Measurements from ENCODE around the gene PVALEF. TPM values are rescaled to one million over a fixed set of nuclear protein-coding genes. Genes with fewer than 3 reads are reported as not detected.

The PVALEF gene
- total and polyA plus RNA-seq, 9 donors = 0.21 to 1.4 (median 0.99) TPM

DNA sequence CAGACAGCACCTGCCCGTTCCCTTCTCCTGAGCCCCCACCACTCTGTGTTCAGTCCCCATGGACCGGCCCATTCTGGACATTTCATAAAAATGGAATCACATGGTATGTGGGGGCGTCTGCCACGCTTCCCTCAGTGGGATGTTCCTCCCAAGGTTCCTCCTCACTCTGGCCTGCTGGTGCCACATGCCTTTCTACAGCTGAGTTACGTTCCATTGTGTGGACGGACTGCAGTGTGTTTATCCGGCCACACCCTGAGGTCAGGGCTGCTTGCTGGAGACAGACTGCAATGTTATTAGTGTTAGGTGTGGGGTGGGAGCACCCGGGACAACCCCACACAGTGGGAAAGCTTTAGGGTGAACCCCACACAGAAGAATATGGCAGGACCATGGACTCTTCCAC lies 6.6 kb downstream of the PVALEF start:
- Histone ChIP-seq H3K9me3 (replicated peaks; ENCODE audit: control insufficient read depth, low read depth, low read length) (peaks cover 6% of the 10 kb centered on the region), H3K36me3 (ENCODE audit: control insufficient read depth, insufficient read depth, low read length) (no peaks in the 10 kb centered on the region), H3K4me1 (ENCODE audit: control insufficient read depth, insufficient read depth, low read length) (peaks cover 37% of the 10 kb centered on the region), H3K27ac (ENCODE audit: low read length) (peak overlapping the region; percentile 35), H3K4me3 (ENCODE audit: low read length) (no peak overlapping the region), H3K27me3 (ENCODE audit: control insufficient read depth, insufficient read depth, low read length) (peaks cover 5% of the 10 kb centered on the region)
- 61% methylated on average over 3 of the region's 8 CpGs for WGBS (ENCODE audit: insufficient coverage)
- DNase-seq = peak; percentile 38

DNA sequence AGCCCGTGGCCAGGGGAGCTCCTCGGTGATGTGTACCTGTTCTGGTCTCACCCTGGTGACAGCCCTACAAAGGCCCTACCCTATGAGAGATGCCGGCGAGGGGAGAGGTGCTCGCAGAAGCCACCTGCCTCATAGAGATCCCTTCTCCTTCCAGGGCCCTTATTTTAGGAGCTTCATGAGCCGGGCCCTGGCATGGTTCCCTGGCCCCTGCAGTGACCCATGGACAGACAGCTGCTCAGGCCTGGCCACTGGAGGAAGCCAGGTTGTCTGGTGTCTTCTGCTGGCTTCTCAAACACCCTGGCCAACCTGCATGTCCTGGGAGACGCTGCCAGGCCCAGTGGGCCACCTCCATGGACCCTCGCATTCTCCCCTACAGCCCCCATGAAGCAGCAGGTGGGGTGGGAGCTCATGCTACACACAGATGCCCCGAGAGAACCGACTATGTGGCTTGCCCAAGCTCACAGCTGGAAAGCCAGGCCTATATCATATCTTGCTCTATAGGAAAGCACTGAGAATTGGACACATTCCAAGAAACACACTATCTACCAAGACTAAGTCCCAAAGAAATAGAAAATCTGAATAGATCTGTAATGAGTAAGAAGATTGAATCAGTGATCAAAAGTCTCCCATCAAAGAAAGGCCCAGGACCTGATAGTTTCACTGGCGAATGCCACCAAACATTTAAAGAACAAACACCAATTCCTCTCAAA lies 7.9 kb downstream of the PVALEF start:
- H3K9me3 ChIP-seq (replicated peaks; ENCODE audit: control insufficient read depth, low read depth, low read length) = peaks cover 6% of the 10 kb centered on the region
- peak; percentile 51 for DNase-seq
- H3K4me1 ChIP-seq (ENCODE audit: control insufficient read depth, insufficient read depth, low read length) = peaks cover 37% of the 10 kb centered on the region
- H3K4me3 ChIP-seq (ENCODE audit: low read length) = no peak overlapping the region
- 83% methylated on average over 1 of the region's 11 CpGs for WGBS (ENCODE audit: insufficient coverage)
- peak overlapping the region; percentile 33 for H3K27ac ChIP-seq (ENCODE audit: low read length)
- no peaks in the 10 kb centered on the region for H3K36me3 ChIP-seq (ENCODE audit: control insufficient read depth, insufficient read depth, low read length)
- peaks cover under 1% of the 10 kb centered on the region for H3K27me3 ChIP-seq (ENCODE audit: control insufficient read depth, insufficient read depth, low read length)

DNA sequence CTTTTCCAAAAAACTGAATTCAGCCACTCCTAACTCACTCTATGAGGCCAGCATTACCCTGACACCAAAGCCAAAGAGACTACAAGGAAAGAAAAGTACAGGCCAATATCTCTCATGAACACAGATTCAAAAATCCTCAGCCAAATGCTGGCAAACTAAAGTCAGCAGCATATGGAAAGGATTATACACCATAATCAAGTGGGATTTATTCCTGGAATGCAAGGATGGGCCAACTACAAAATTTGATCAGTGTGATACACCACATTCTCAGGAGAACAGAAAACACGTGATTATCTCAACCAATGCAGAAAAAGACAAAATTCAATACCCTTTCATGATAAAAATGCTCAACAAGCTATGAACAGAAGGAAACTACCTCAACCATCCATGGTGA lies 8.5 kb downstream of the PVALEF start:
- Histone ChIP-seq H3K4me3 (ENCODE audit: low read length) (no peak overlapping the region), H3K27me3 (ENCODE audit: control insufficient read depth, insufficient read depth, low read length) (no peaks in the 10 kb centered on the region), H3K36me3 (ENCODE audit: control insufficient read depth, insufficient read depth, low read length) (no peaks in the 10 kb centered on the region), H3K27ac (ENCODE audit: low read length) (peak overlapping the region; percentile 56), H3K9me3 (replicated peaks; ENCODE audit: control insufficient read depth, low read depth, low read length) (peaks cover 6% of the 10 kb centered on the region), H3K4me1 (ENCODE audit: control insufficient read depth, insufficient read depth, low read length) (peaks cover 39% of the 10 kb centered on the region)
- DNase-seq = peak; percentile 75
- no CpG with 5 or more reads among the region's 1 CpG for WGBS (ENCODE audit: insufficient coverage)

DNA sequence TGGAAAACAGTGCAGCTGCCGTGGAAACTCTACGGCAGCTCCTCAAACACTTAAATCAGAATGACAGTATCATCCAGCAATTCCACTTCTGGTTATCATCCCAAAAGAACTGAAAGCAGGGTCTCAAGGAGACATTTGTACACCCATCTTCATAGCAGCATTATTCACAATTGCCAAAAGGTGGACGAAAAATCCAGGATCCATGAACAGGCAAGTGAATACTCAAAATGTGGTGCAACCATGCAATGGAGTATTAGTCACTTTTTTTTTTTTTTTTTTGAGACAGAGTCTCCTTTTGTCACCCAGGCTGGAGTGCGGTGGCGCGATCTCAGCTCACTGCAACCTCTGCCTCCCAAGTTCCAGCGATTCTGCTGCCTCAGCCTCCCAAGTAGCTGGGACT lies 11.4 kb downstream of the PVALEF start:
- no peak overlapping the region for H3K27ac ChIP-seq (ENCODE audit: low read length)
- no peak overlapping the region for H3K4me3 ChIP-seq (ENCODE audit: low read length)
- H3K9me3 ChIP-seq (replicated peaks; ENCODE audit: control insufficient read depth, low read depth, low read length) = peaks cover 6% of the 10 kb centered on the region
- H3K27me3 ChIP-seq (ENCODE audit: control insufficient read depth, insufficient read depth, low read length) = no peaks in the 10 kb centered on the region
- WGBS (ENCODE audit: insufficient coverage) = 96% methylated on average over 3 of the region's 7 CpGs
- no peak for DNase-seq
- H3K4me1 ChIP-seq (ENCODE audit: control insufficient read depth, insufficient read depth, low read length) = peaks cover 51% of the 10 kb centered on the region
- H3K36me3 ChIP-seq (ENCODE audit: control insufficient read depth, insufficient read depth, low read length) = no peaks in the 10 kb centered on the region

DNA sequence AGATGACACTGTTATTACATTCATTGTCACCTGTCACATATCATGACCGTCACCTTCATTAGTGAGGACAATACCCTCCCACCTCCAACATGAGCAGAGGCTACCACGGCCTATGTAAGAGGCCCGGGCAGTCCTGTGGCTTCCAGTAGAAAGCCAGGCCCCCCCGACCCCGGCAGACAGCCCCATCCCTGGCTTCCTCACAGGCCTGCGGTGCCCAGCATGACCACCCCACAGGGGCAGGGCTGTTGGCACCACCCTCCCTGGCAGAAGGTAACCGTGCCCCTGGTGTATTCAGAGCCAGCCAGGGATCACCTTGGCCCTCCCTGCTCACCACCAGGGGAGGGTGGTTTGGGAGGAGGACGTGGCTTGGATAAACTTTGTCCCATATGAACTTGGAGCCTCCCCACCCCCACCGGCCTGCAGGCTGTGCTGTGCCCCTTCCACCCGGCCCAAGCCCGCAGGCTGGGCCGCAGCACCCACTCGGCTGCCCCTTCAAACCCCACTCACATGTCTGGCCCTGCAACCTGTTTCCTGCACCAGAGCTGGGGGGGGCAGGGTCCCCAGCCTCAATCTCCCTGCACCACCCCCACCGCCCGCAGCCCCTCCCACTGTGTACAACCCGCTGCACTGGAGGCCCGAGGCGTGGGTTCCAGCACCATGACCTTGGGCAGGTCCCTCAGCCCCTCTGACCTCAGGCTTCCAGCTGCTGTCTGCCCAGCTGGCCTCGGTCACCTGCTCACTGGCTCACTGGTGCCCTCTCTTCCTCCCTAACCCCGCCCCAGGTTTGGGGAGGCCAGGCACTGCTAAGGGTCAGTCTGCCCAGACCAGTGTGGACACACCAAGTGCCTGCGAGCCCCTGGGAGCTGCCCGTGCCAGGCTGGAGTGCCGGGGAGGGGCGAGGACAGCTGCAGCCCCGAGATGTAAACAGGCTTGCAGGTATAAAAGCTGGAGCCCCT lies 13.1 kb downstream of the PVALEF start:
- H3K9me3 ChIP-seq (replicated peaks; ENCODE audit: control insufficient read depth, low read depth, low read length) = peaks cover 6% of the 10 kb centered on the region
- H3K27ac ChIP-seq (ENCODE audit: low read length) = peak overlapping the region; percentile 8
- H3K4me1 ChIP-seq (ENCODE audit: control insufficient read depth, insufficient read depth, low read length) = peaks cover 39% of the 10 kb centered on the region
- H3K36me3 ChIP-seq (ENCODE audit: control insufficient read depth, insufficient read depth, low read length) = no peaks in the 10 kb centered on the region
- no peaks in the 10 kb centered on the region for H3K27me3 ChIP-seq (ENCODE audit: control insufficient read depth, insufficient read depth, low read length)
- no peak overlapping the region for H3K4me3 ChIP-seq (ENCODE audit: low read length)
- DNase-seq = no peak
- 66% methylated on average over 17 of the region's 25 CpGs for WGBS (ENCODE audit: insufficient coverage)

DNA sequence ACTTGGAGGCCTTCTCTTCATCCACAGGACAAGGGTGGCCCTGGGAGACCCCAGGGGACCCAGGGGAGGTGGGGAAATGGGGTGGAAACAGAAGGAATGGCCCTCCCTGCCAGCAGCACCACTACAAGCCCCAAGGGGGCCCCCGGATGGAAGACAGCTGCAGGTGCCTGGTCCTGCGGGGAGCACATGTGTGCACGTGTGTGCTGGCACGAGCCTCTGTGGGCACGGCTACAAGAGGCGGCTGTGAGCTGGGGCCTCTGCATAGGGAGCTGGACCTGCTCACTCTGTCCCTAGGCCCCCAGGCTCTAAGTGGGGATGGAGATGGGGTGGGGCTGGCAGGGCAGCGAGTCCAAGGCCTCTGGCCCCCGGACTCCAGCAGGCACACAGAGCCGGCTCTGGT lies 13.9 kb downstream of the PVALEF start:
- Histone ChIP-seq H3K4me1 (ENCODE audit: control insufficient read depth, insufficient read depth, low read length) (peaks cover 42% of the 10 kb centered on the region), H3K9me3 (replicated peaks; ENCODE audit: control insufficient read depth, low read depth, low read length) (peaks cover 6% of the 10 kb centered on the region), H3K36me3 (ENCODE audit: control insufficient read depth, insufficient read depth, low read length) (no peaks in the 10 kb centered on the region), H3K27me3 (ENCODE audit: control insufficient read depth, insufficient read depth, low read length) (peaks cover 3% of the 10 kb centered on the region), H3K27ac (ENCODE audit: low read length) (peak overlapping the region; percentile 60), H3K4me3 (ENCODE audit: low read length) (no peak overlapping the region)
- WGBS (ENCODE audit: insufficient coverage) = 27% methylated on average over 6 of the region's 9 CpGs
- peak; percentile 51 for DNase-seq

DNA sequence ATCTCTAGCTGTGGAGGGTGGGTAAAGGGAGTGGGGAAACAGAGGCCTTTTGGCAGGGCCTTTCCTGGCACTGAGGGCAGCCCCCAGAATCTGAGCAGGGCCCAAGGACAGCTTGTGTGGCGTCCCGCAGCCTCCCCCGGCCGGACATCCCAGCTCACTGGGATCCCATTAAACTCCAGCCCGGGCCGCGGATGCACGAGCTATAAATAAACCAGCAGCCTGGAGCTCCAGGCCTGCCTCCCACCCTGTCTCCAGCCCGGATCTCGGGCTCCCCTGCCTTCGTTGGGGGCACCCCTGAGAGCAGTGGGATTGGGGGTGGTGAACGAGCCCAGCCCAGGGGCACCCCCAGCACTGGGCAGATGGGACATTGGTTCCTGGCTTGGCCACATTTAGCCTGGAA lies 14.6 kb downstream of the PVALEF start:
- Histone ChIP-seq H3K36me3 (ENCODE audit: control insufficient read depth, insufficient read depth, low read length) (no peaks in the 10 kb centered on the region), H3K4me3 (ENCODE audit: low read length) (no peak overlapping the region), H3K27me3 (ENCODE audit: control insufficient read depth, insufficient read depth, low read length) (peaks cover 3% of the 10 kb centered on the region), H3K9me3 (replicated peaks; ENCODE audit: control insufficient read depth, low read depth, low read length) (peaks cover 6% of the 10 kb centered on the region), H3K27ac (ENCODE audit: low read length) (peak overlapping the region; percentile 60), H3K4me1 (ENCODE audit: control insufficient read depth, insufficient read depth, low read length) (peaks cover 49% of the 10 kb centered on the region)
- 43% methylated on average over 4 of the region's 12 CpGs for WGBS (ENCODE audit: insufficient coverage)
- DNase-seq = peak; percentile 66

DNA sequence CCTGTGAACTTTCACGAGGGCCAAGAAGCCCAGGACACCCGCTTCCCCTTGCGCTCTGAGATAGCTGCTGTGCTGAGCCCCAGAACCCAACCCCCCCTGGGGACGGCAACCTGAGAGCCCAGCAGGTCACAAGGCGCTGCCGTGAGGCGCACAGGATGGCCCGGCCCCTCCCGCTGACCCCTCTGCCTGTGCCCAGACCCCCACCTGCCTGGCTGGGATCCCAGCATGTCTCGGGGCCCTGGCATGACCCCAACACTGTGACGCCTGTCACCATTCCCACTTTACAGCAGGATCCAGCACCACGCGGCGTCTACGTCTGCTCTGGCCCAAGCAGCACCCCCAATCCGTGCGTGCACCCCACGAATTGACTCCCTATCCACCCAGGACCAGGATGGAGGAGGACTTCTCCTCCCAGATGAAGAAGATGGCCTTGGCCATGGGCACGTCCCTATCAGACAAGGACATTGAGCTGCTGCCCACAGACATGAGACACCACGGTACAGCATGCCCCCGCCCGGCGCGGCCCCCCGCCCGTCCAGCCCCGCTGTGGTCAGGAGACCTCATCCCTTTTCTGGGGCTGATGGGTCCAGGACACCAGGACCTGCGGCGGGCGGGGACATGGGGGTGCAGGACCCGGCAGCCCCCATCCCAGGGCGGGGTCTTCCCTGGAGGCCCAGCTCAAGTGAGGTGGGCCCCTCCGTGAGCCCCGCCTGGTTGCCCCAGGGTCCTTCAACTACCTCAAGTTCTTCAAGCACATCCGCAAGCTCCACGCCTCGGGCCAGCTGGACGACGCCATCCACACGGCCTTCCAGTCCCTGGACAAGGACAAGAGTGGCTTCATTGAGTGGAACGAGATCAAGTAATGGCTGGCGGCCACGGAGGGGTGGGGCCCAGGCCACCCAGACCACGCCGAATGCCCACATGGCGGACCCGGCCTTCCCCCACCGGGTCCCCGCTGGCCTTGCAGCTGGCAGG lies 15.8 kb downstream of the PVALEF start:
- Histone ChIP-seq H3K4me3 (ENCODE audit: low read length) (no peak overlapping the region), H3K27me3 (ENCODE audit: control insufficient read depth, insufficient read depth, low read length) (peaks cover 3% of the 10 kb centered on the region), H3K9me3 (replicated peaks; ENCODE audit: control insufficient read depth, low read depth, low read length) (no peaks in the 10 kb centered on the region), H3K36me3 (ENCODE audit: control insufficient read depth, insufficient read depth, low read length) (no peaks in the 10 kb centered on the region), H3K4me1 (ENCODE audit: control insufficient read depth, insufficient read depth, low read length) (peaks cover 55% of the 10 kb centered on the region), H3K27ac (ENCODE audit: low read length) (no peak overlapping the region)
- no peak for DNase-seq
- WGBS (ENCODE audit: insufficient coverage) = 90% methylated on average over 45 of the region's 49 CpGs

DNA sequence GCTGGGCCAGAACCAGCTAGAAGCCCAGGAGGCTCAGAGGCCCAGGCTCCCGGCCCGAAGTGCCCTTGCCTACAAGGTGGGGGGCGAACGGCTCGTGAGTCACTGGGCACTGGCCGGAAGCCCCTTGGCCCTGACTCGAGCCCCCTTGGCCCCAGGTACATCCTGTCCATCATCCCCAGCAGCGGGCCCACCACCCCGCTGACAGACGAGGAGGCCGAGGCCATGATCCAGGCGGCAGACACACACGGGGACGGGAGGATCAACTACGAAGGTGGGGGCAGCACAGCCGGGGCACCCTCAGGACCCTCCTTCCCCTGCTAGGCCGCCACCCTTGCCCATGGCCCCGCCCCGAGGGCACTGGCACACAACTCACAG lies 16.5 kb downstream of the PVALEF start:
- H3K27me3 ChIP-seq (ENCODE audit: control insufficient read depth, insufficient read depth, low read length) = peaks cover 3% of the 10 kb centered on the region
- no peaks in the 10 kb centered on the region for H3K36me3 ChIP-seq (ENCODE audit: control insufficient read depth, insufficient read depth, low read length)
- DNase-seq = no peak
- WGBS (ENCODE audit: insufficient coverage) = 85% methylated on average over 9 of the region's 19 CpGs
- no peak overlapping the region for H3K27ac ChIP-seq (ENCODE audit: low read length)
- no peaks in the 10 kb centered on the region for H3K9me3 ChIP-seq (replicated peaks; ENCODE audit: control insufficient read depth, low read depth, low read length)
- no peak overlapping the region for H3K4me3 ChIP-seq (ENCODE audit: low read length)
- peaks cover 55% of the 10 kb centered on the region for H3K4me1 ChIP-seq (ENCODE audit: control insufficient read depth, insufficient read depth, low read length)

Measured in muscle of leg (tissue), 11 donors.